ENCODE results near the gene ANKRD44.

Gene ANKRD44

GRCh38 chr2:196971574-196972279, 338.9 kb downstream of the ANKRD44 start:
- peak; percentile 38 for DNase-seq

DNA sequence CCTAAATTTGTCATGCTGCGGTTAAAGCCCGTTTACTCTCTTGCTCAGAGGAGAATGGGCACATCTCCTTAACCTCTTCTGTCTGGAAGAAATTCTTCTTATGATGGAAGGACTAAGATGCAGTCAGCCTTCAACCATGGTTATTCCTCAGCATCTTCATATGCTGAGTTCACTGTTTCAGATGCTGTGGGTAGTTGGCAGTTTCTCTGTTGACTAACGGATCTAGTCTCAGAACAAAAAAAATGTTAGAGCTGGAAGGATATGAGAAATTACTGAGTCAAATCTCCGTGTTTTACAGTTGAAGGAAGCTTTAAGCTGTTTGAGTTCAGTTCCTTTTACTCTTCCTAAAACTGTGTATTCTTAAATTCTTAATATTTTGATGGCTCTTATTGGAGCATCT, 340.5 kb downstream of the ANKRD44 start:
- DNase-seq, result no peak

- no peak for DNase-seq
These were observed 342.1 kb downstream of the ANKRD44 start for GRCh38 chr2:196968516-196968915.

GRCh38 chr2:196967775-196968174, 342.8 kb downstream of the ANKRD44 start:
- no peak for DNase-seq

- no peak for DNase-seq
These were observed 343.5 kb downstream of the ANKRD44 start for GRCh38 chr2:196967116-196967515.

DNA sequence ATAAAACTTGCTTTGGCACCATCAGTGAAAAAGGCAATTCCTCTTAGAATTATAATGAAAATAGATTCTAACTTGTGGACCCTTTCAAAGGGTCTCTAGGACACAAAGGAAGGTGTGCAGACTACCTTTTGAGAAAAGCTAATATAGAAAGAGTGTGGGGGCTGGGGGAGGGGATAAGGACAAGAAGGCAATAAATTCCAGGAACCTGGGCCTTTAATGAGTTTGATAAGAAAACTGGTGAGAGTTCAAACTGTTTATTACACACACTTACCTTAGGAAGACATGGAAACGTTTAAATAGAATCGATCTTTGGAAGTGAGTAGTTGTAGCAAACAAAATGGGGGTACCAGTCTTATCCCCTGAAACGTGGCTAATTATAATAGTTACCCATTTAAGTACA, 344.5 kb downstream of the ANKRD44 start:
- DNase-seq, result no peak

GRCh38 chr2:196965651-196966050, 344.9 kb downstream of the ANKRD44 start:
- no peak for DNase-seq

- DNase-seq, result no peak
These were observed 346.6 kb downstream of the ANKRD44 start for GRCh38 chr2:196963961-196964360.

- DNase-seq, result no peak
These were observed 347.5 kb downstream of the ANKRD44 start for GRCh38 chr2:196963043-196963442.

GRCh38 chr2:196962325-196962724, 348.3 kb downstream of the ANKRD44 start:
- no peak for DNase-seq

GRCh38 chr2:196961889-196962288, 348.7 kb downstream of the ANKRD44 start:
- peak; percentile 18 for DNase-seq

- no peak for DNase-seq
These were observed 350.7 kb downstream of the ANKRD44 start for GRCh38 chr2:196959734-196960338.

DNA sequence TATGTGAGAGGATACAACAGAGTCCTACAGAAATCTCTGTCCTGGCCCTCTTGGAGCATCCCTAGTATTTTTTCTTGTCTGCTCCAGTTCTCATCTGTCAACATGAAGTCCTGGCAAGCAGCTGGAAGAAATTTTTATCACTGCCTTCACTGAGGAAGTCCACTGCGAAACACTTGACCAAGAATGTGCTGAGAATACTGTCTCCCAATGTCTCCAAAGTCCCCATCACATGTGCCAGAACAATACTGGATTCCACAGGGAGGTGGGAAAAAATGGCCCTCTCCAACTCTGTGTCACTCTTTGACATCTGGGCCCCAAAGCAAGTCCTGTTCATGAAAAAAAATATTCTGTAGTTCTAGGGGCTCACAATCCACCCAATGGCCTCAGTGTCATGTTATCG, 351.3 kb downstream of the ANKRD44 start:
- no peak for DNase-seq

DNA sequence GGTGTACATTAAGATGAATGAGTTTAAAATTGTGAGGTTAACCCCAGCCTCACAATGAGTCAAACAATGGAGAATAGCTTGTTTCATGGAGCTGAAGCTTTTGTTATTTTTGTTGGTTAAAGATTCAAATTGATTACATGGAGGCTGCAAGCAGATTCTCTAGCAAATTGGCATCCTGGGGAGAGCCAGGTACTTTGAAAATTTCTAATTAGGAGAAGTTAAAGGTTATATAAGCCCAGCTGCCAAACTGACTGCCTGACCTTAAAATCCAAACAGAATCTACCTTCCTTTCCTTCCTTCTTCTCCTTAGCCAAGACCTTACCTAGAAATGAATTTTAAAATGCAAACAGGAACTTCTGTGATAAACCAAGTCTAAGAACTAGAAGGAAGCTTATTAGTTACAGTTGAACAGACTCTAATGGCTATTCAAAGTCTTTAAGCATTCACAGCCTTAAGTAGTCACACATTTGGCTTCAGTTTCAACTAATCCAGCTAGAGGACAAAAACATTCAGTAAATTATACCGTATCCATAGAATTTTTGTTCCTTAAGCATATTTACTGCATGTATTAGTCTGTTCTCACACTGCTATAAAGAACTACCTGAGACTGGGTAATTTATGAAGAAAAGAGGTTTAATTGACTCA, 352.6 kb downstream of the ANKRD44 start:
- no peak for DNase-seq

DNA sequence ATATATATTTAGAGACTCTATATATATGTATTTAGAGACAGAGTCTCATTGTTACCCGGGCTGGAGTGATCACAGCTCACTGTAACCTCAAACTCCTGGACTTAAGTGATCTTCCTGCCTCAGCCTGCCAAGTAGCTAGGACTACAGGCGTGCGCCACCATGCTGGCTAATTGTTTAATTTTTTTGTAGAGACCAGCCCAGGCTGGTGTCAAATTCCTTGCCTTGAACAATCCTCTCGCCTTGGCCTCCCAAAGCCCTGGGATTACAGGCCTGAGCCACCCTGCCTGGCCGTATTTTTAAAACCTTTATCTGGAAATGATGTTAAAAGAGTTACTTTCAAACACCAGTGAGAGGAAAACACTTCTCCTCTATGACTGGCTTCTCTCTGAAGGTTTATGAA, 353.1 kb downstream of the ANKRD44 start:
- DNase-seq, result no peak

- DNase-seq, result no peak
These were observed 354.5 kb downstream of the ANKRD44 start for GRCh38 chr2:196956069-196956468.

DNA sequence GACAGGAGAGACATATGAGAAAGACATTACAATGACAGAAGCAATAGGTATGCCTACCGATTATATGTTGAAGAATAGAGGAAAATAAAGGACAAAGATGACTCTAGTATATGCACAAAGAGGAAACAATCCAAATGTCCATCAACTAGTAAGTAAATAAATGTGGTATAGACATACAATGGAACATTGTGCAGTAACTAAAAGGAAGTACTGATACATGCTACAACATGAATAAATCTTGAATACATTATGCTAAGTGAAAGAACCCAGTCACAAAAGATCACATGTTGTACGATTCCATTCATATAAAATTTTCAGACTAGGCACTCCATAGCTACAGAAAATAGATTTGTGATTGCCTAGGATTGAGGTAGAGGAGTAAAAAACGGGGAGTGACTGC, 355.5 kb downstream of the ANKRD44 start:
- DNase-seq, result no peak

GRCh38 chr2:196954001-196954400, 356.6 kb downstream of the ANKRD44 start:
- DNase-seq, result no peak

GRCh38 chr2:196952936-196953335, 357.6 kb downstream of the ANKRD44 start:
- DNase-seq, result no peak

- no peak for DNase-seq
These were observed 358.6 kb downstream of the ANKRD44 start for GRCh38 chr2:196951973-196952372.

DNA sequence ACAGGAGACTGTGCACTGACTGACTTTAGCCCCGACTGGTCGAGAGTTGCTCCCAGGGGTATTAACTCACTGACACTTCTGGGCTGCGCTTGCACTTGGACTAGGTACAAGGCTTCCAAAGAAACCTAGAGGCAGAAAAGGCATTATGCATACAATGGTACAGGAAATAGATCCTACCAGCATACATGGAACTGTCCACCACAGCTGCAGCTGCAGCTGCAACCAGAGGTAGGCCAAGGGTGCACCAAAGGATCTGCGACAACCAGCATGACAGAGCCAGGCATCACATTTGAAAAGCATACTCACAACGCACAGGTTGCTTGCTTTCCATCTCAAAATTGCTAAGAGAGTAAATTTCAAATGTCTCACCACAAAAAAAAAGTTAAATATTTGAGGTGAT, 361.5 kb downstream of the ANKRD44 start:
- DNase-seq, result no peak

DNA sequence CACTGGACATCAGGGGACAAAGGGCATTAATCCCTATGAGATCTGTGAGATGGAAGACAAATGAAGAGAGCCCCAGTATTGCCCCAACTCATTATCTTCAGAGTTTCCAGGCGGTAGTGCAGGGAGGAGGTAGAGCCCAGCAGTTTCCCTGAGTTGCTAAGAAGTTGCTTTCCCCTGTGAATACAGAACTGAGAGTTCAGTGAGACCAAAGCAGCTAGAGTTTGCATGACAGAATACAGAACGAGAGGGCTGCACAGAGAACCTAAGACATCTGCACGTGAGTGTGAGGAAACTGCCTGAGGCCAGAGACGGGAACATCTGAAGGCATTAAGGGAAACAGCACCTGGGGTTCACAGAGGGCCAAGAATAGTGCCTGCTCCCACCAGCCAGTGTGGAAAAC, 366.0 kb downstream of the ANKRD44 start:
- DNase-seq, result no peak

GRCh38 chr2:196941398-196942078, 369.0 kb downstream of the ANKRD44 start:
- no peak for DNase-seq

DNA sequence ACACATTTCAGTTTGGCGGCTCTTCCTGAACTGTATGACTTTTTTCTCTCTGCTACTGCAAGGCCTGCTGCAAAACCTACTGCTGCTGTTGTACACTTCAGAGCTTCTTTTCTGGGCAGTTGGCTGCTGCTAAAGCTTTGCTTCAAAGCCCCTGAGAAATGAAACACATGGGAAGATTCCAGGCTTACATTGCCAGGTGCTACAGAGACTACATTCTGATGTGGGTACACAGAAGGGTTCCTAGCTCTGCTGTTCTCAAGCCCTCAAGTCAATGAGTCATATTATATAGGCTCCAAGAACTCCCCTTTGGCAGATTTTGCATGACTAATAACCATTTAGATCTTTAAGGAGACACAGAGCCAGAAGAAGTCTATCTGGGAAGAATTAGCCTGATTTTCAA, 371.2 kb downstream of the ANKRD44 start:
- DNase-seq, result no peak
